HG02571 (cell line): ENCODE measurements around the gene ANKRD44.

Experiments
- ATAC-seq: cut with Tn5 transposase; IDR thresholded peaks from one replicate; pipeline ENCODE4 v1.9.1; 2021; ENCODE audit warnings: mild to moderate bottlenecking, moderate library complexity; ENCODE audit not compliant: unreplicated experiment

ANKRD44 gene

GRCh38 chr2:197211881-197212342 lies 98.7 kb downstream of the ANKRD44 start:
- ATAC-seq: no peak

GRCh38 chr2:197210430-197210829 lies 100.2 kb downstream of the ANKRD44 start:
- no peak for ATAC-seq

- peak; percentile 25 for ATAC-seq
These were observed 100.7 kb downstream of the ANKRD44 start for GRCh38 chr2:197209742-197210408.

- ATAC-seq: no peak
These were observed 101.3 kb downstream of the ANKRD44 start for GRCh38 chr2:197209246-197209645.

- no peak for ATAC-seq
These were observed 101.7 kb downstream of the ANKRD44 start for GRCh38 chr2:197208841-197209240.

- ATAC-seq: no peak
These were observed 102.6 kb downstream of the ANKRD44 start for GRCh38 chr2:197208024-197208423.

GRCh38 chr2:197207598-197207997 lies 103.0 kb downstream of the ANKRD44 start:
- no peak for ATAC-seq

- ATAC-seq: no peak
These were observed 103.5 kb downstream of the ANKRD44 start for GRCh38 chr2:197207106-197207505.

- peak; percentile 64 for ATAC-seq
These were observed 104.9 kb downstream of the ANKRD44 start for GRCh38 chr2:197205585-197206215.

GRCh38 chr2:197204519-197205250 lies 105.9 kb downstream of the ANKRD44 start:
- ATAC-seq: no peak

GRCh38 chr2:197201874-197202273 lies 108.7 kb downstream of the ANKRD44 start:
- no peak for ATAC-seq

GRCh38 chr2:197200762-197201058 lies 109.9 kb downstream of the ANKRD44 start:
- no peak for ATAC-seq

- no peak for ATAC-seq
These were observed 110.4 kb downstream of the ANKRD44 start for GRCh38 chr2:197200051-197200761.

- peak; percentile 98 for ATAC-seq
These were observed 111.7 kb downstream of the ANKRD44 start for GRCh38 chr2:197198890-197199289.

- ATAC-seq: no peak
These were observed 112.7 kb downstream of the ANKRD44 start for GRCh38 chr2:197197895-197198311.

- ATAC-seq: no peak
These were observed 113.9 kb downstream of the ANKRD44 start for GRCh38 chr2:197196541-197197180.

GRCh38 chr2:197195518-197195917 lies 115.1 kb downstream of the ANKRD44 start:
- ATAC-seq: no peak

- peak; percentile 58 for ATAC-seq
These were observed 118.6 kb downstream of the ANKRD44 start for GRCh38 chr2:197191940-197192322.

- ATAC-seq: no peak
These were observed 119.2 kb downstream of the ANKRD44 start for GRCh38 chr2:197191177-197191939.

- ATAC-seq: no peak
These were observed 120.5 kb downstream of the ANKRD44 start for GRCh38 chr2:197190100-197190432.
